HL-60 (cell line): ENCODE measurements around the gene PIEZO1.

ENCODE experiments used
- DNase-seq, 2 experiments: peaks; one replicate each; pipeline ENCODE4 v3.0.0-alpha.2; 2010 to 2020; ENCODE audit warnings: low read depth in 1 of 2, low spot score in 1 of 2
- H3K27ac ChIP-seq: fragments of 250-450 bp; sonication (Bioruptor Pico); replicated peaks from 2 replicates; pipeline ENCODE4 v1.5.1; 2020; ENCODE audit warnings: mild to moderate bottlenecking, moderate library complexity
- H3K27me3 ChIP-seq: fragments of 250-450 bp; sonication (Bioruptor Pico); 2 replicates; pipeline ENCODE4 v1.5.1; 2021; ENCODE audit warnings: mild to moderate bottlenecking, moderate library complexity; ENCODE audit not compliant: insufficient read depth, poor library complexity, severe bottlenecking
- H3K4me3 ChIP-seq: replicated peaks from 2 replicates; pipeline ENCODE4 v1.5.1; 2011; ENCODE audit warnings: mild to moderate bottlenecking, control low read depth, low read length; ENCODE audit not compliant: insufficient read depth
- GABPA ChIP-seq: IDR thresholded peaks from 2 replicates; pipeline ENCODE4 v1.6.1; 2012; ENCODE audit warnings: low read depth
- POLR2AphosphoS5 ChIP-seq: IDR thresholded peaks from 2 replicates; pipeline ENCODE4 v1.6.1; 2012; ENCODE audit warnings: low read depth
- REST ChIP-seq: IDR thresholded peaks from 2 replicates; pipeline ENCODE4 v1.6.1; 2012; ENCODE audit warnings: low read depth; ENCODE audit not compliant: insufficient replicate concordance
- SPI1 ChIP-seq: IDR thresholded peaks from 2 replicates; pipeline ENCODE4 v1.6.1; 2012; ENCODE audit warnings: low read depth, mild to moderate bottlenecking, borderline replicate concordance
- TF ChIP-seq, protein P1 (sequence below): IDR thresholded peaks from one replicate; pipeline ENCODE4 v1.5.1; 2011; ENCODE audit warnings: low read length, control low read depth, inconsistent platforms; ENCODE audit not compliant: insufficient read depth

Gene PIEZO1

DNA sequence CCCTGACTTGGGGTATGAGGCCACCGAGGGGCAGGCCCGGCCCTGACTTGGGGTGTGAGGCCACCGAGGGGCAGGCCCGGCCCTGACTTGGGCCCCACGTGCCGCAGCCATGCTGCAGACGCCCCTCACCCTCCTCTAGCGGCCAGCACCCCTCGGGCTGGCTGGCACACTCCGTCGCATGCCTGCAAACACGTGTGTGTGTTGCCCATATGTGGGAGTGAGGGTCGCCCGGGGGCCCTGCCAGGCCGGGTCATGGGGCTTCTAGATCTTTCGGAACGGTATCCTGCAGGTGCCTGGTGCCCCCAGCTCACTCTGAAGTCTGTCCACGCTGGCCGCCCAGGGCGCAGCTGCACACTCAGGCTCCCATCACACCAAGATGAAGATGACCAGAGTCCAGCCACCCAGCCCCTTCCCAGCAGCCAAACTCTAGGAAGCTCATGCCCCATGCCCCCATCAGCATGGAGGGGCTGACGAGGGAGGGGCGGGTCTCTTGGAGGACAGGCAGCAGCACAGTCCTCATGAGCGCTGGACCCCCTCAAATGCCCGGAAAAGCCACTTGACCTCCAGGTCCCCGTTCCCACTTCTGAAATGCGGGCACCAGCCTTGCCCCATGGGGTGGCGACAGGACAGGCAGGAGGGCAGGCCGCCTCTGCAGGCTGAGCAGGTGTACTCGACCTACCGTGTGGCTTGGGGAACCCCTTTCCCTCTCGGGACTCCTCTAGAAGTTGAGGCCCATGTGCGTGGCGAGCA, 44.9 kb downstream of the PIEZO1 start:
- no peaks in the 10 kb centered on the region for H3K27me3 ChIP-seq
- TF ChIP-seq SPI1 (no peak), GABPA (no peak), REST (no peak), POLR2AphosphoS5 (no peak)
- TF ChIP-seq, protein P1, sequence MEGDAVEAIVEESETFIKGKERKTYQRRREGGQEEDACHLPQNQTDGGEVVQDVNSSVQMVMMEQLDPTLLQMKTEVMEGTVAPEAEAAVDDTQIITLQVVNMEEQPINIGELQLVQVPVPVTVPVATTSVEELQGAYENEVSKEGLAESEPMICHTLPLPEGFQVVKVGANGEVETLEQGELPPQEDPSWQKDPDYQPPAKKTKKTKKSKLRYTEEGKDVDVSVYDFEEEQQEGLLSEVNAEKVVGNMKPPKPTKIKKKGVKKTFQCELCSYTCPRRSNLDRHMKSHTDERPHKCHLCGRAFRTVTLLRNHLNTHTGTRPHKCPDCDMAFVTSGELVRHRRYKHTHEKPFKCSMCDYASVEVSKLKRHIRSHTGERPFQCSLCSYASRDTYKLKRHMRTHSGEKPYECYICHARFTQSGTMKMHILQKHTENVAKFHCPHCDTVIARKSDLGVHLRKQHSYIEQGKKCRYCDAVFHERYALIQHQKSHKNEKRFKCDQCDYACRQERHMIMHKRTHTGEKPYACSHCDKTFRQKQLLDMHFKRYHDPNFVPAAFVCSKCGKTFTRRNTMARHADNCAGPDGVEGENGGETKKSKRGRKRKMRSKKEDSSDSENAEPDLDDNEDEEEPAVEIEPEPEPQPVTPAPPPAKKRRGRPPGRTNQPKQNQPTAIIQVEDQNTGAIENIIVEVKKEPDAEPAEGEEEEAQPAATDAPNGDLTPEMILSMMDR = no peak
- no peak overlapping the region for H3K27ac ChIP-seq
- no peak for DNase-seq
- no peak overlapping the region for H3K4me3 ChIP-seq

DNA sequence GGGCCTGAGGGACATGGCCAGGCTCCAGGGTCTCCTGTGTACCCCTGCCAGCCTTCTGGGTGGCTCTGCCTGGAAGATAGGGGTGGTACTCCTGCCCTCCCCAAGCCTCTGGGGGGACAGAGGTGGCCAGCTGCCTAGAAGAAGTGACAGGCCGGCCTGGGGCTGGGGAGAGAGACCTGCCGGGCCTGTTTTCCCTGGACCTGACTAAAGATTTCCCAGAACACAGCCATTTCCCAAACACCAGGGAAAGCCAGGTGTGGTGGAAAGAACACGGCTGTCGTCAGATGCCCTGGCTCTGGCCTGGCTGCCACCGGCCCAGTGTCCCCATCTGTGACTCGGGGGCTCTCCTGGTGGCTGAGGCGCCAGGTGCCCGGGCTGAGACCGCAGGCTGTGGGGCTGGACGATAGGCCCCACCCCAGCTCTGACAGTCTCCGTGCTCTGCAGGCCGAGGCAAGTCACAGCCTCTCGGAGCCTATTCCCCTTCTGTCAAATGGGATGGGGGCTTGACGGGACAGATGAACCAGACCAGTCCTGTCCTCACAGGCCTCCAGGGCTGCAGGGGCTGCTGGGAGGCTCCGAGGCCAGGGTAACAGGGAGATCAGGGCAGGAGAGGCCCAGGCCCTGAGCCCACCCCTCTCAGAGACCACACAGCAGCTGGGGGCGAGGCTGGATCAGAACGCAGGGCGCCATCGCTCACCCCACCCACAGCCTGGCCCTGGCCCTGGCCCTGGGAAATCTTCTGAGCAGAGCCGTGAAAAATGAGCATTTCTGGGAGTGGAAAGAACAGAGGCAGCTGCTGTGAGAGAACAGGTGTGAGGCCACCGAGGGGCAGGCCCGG, 45.7 kb downstream of the PIEZO1 start:
- no peaks in the 10 kb centered on the region for H3K27me3 ChIP-seq
- DNase-seq = no peak
- no peak overlapping the region for H3K27ac ChIP-seq
- no peak overlapping the region for H3K4me3 ChIP-seq
- TF ChIP-seq POLR2AphosphoS5 (no peak), SPI1 (no peak), GABPA (no peak), REST (no peak)
- TF ChIP-seq, protein P1 = no peak

DNA sequence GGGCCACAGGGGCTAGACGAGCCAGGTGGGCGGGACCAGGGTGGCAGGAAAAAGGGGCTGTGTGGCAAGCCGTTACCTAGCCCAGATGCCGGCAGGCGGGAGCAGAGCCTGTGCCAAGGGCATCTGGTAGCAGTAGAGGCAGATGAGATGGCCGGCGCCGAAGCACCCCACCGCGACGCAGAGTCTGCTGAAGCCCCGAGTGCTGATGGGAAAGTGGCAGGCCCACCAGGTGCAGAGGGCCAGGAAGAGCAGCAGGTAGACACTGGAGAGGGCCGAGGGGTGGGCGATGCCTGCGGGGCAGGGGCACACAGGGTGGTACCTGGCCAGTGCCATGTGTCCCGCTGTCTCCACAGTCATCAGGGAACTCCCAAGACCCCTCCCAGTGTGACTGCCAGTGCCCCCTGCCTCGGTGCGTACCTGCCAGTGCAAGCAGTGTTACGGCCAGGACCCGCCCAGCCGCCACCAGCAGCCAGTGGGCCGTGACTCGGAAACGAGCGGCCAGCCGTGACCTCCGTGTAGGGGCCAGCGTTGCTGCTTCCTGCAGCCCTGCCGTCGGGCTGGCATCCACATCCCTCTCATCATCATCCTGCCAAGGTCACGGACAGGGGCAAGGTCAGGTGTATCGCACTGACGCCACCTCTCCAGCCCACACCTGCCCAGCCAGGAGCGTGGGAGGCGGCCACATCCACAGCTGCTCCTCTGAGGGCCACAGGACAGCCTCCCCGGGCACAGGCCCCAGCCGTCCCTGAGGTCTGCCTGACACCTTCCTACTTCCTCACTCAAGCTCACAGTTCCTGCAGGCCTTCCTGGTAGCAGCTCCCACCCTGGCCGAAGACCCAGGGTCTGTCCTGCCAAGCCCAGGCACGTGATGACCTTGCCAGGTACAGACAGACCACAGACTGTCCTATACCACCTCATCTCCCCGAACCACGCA, 46.6 kb downstream of the PIEZO1 start:
- H3K4me3 ChIP-seq = no peak overlapping the region
- no peak overlapping the region for H3K27ac ChIP-seq
- no peak for DNase-seq

More for the DNA sequence above, 46.6 kb downstream of the PIEZO1 start:
- no peaks in the 10 kb centered on the region for H3K27me3 ChIP-seq
- TF ChIP-seq GABPA = no peak
